NCI-H1930 (cell line): Measurements from ENCODE around the gene CD70.
"Not testable (repeated sequence)": the region's sequence is repeated elsewhere in the genome, so short reads cannot be mapped to it uniquely, and the experiment has no call there.

Experiments used
- DNase-seq, 2 experiments: peaks; one replicate each; lab custom pipeline; 2025; lab: John Stamatoyannopoulos, UW

Gene CD70, protein sequence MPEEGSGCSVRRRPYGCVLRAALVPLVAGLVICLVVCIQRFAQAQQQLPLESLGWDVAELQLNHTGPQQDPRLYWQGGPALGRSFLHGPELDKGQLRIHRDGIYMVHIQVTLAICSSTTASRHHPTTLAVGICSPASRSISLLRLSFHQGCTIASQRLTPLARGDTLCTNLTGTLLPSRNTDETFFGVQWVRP

GRCh38 chr19:6590827-6591319 is at the start of gene CD70:
Gene CD70 (minus strand): TSS chr19:6591150. CDS start chr19:6591002, 148 bp downstream.
- DNase-seq, result no peak

GRCh38 chr19:6640333-6640732 is 49.4 kb upstream of the CD70 start:
- DNase-seq, result not testable (repeated sequence)

GRCh38 chr19:6639439-6639838 is 48.5 kb upstream of the CD70 start:
- DNase-seq, result no peak

- not testable (repeated sequence) for DNase-seq
Observed at GRCh38 chr19:6633456-6633813, 42.5 kb upstream of the CD70 start.

DNA sequence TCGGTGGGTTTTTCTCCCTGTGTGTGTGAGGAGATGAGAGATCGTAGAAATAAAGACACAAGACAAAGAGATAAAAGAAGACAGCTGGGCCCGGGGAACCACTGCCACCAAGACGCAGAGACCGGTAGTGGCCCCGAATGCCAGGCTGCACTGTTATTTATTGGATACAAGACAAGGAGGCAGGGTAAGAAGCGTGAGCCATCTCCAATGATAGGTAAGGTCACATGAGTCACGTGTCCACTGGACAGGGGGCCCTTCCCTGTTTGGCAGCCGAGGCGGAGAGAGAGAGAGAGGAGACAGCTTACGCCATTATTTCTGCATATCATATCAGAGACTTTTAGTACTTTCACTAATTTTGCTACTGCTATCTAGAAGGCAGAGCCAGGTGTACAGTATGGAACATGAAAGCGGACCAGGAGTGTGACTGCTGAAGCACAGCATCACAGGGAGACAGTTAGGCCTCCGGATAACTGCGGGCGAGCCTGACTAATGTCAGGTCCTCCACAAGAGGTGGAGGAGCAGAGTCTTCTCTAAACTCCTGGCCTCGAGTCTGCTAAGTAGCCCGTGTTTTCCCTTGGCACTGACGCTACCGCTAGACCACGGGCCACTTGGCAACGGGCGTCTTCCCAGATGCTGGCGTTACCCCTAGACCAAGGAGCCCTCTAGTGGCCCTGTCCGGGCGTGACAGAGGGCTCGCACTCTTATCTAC is 42.0 kb upstream of the CD70 start:
- peak; percentile 10 to 35 for DNase-seq

DNA sequence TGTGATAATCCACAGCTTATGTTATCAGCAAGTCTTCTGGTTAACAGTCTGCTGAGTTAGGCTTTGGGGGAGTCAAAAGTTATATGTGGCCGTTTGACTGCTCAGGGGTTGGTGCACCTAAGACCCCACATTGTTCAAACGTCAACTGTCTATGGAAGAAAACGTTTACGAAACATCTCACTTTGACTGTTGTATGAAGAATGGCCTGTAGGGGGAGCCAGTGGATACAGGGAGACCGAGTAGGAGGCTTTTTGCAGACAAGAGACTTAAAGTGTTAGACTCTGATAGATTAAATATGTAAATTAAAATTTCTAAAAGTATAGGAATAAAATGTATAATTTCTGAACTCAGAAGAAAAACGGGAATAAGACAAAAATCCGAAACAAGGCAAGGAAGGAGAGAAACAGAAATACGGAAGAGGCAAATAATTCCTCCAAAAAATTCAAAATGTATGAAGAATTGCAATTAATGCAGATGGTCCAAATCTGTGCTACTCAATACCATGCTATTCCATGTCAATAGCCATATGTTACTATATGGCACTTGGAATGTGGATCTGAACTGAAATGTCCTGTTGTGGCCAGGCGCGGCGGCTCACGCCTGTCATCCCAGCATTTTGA is 41.2 kb upstream of the CD70 start:
- peak; percentile 36 to 43 for DNase-seq

- DNase-seq, result no peak
Observed at GRCh38 chr19:6626764-6627163, 35.8 kb upstream of the CD70 start.

DNA sequence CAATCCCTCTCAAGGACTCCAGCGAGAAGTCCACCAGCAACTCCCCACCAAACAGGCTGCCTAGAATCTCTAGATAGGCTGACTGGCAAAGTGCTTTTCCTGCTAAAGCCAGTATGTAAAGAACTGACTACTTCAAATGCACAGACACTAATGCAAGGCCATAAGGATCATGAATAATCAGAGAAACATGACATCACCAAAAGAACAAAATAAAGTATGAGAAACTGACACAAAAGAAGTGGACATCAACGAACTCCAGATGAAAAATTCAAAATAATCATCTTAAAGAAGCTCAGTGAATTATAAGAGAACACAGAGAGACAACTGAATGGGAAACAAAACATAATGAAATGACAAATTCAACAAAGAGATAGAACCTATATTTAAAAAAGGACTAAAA is 26.4 kb upstream of the CD70 start:
- DNase-seq, result no peak

DNA sequence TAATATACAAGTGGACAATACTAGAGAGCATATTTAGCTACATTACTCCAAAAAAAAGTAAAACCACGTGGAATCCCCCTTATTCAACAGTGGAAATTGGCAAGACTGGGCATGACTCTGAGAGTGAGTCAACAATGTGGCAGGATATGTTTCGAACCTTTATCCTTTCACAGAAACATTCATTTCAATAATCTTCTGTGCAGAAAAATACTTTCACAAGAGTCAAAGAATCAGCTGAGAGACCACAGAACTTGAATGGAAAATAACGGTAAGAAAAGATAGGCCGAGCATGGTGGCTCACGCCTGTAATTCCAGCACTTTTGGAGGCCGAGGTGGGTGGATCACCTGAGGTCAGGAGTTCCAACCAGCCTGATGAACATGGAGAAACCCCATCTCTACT is 25.1 kb upstream of the CD70 start:
- no peak for DNase-seq

GRCh38 chr19:6613711-6614110 is 22.8 kb upstream of the CD70 start:
- no peak for DNase-seq

GRCh38 chr19:6610934-6611852 is 20.2 kb upstream of the CD70 start:
- DNase-seq, result no peak

GRCh38 chr19:6608940-6609339 is 18.0 kb upstream of the CD70 start:
- DNase-seq, result no peak

GRCh38 chr19:6608146-6608545 is 17.2 kb upstream of the CD70 start:
- DNase-seq, result not testable (repeated sequence)

GRCh38 chr19:6606276-6607070 is 15.5 kb upstream of the CD70 start:
- not testable (repeated sequence) for DNase-seq

- no peak for DNase-seq
Observed at GRCh38 chr19:6604906-6605305, 14.0 kb upstream of the CD70 start.

DNA sequence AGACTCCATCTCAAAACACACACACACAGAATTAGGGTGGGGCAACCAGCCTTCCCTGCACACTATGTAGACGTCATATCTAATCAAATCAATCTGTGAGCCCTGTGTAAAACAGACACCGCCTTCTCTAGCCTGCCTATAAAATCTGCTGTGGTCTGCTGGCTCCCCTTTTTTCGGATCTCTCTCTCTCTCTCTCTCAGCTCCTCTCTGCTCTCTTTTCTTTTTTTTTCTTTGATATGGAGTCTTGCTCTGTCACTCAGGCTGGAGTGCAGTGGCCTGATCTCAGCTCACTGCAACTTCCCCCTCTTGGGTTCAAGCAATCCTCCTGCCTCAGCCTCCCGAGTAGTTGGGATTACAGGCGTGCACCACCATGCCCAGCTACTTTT is 11.8 kb upstream of the CD70 start:
- DNase-seq, result no peak

DNA sequence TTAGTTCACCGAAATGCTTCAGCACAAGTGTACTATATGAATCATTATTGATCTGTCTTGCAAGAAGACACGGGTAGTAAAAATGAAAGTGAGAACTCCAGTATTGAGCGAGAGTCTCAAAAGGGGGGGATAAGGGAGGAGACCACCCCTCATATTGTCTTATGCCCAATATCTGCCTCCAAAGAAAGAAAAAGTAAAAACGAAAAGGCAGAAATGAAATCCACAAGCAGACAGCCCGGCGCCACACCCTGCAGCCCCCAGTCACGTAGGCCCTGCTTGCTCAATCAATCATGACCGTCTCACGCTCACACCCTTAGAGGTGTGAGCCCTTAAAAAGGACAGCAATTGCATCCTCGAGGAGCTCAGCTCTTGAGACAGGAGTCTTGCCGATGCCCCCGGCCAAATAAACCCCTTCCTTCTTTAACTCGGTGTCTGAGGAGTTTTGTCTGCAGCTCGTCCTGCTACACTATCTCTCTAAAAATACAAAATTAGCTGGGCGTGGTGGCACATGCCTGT is 10.6 kb upstream of the CD70 start:
- DNase-seq, result not testable (repeated sequence)

- DNase-seq, result not testable (repeated sequence)
Observed at GRCh38 chr19:6600951-6601536, 10.1 kb upstream of the CD70 start.

GRCh38 chr19:6599866-6600454 is 9.0 kb upstream of the CD70 start:
- DNase-seq, result no peak

GRCh38 chr19:6598254-6598892 is 7.4 kb upstream of the CD70 start:
- DNase-seq, result not testable (repeated sequence)
